Keratinocyte (primary cell): ENCODE measurements around the gene ATP1A2. TPM values are rescaled to one million over a fixed set of nuclear protein-coding genes. Genes with fewer than 3 reads are reported as not detected.

Experiments used
- DNase-seq: peaks from one replicate; pipeline ENCODE4 v3.0.0-alpha.2; 2011; ENCODE audit warnings: low read depth, missing footprints, low spot score
- FAIRE-seq: peaks from 2 replicates; lab custom pipeline; 2011; peaks lifted over from hg19 to GRCh38; lab: Jason Lieb, UNC
- H2AFZ ChIP-seq: 2 replicates; pipeline ENCODE4 v1.6.0; 2012; ENCODE audit warnings: low read length, control low read depth, inconsistent platforms; ENCODE audit not compliant: control insufficient read depth
- H3K27ac ChIP-seq: 2 replicates; pipeline ENCODE4 v1.5.1; 2011; ENCODE audit warnings: low read length; ENCODE audit not compliant: control insufficient read depth, insufficient read depth
- H3K27me3 ChIP-seq: 3 replicates; pipeline ENCODE4 v1.6.0; 2011; ENCODE audit warnings: low read length; ENCODE audit not compliant: control insufficient read depth, insufficient read depth; ENCODE audit errors: extremely low read depth
- H3K36me3 ChIP-seq, 2 experiments: 2 replicates in 1 of 2; 3 replicates in 1 of 2; pipeline ENCODE4 v1.5.1; 2011; ENCODE audit warnings: low read length in 2 of 2, mild to moderate bottlenecking in 1 of 2; ENCODE audit not compliant: control insufficient read depth in 2 of 2, insufficient read depth in 2 of 2; ENCODE audit errors: extremely low read depth in 1 of 2
- H3K4me1 ChIP-seq: 3 replicates; pipeline ENCODE4 v1.5.1; 2011; ENCODE audit warnings: low read length; ENCODE audit not compliant: control insufficient read depth, insufficient read depth; ENCODE audit errors: extremely low read depth
- H3K4me2 ChIP-seq: 3 replicates; pipeline ENCODE4 v1.6.0; 2011; ENCODE audit warnings: low read depth, low read length; ENCODE audit not compliant: control insufficient read depth, insufficient read depth; ENCODE audit errors: extremely low read depth
- H3K4me3 ChIP-seq, 3 experiments: fragments of 200-600 bp in 1 of 3; sonication (generic) in 1 of 3; 2 replicates in 2 of 3; 3 replicates in 1 of 3; pipeline ENCODE4 v1.5.1; 2011 to 2016; ENCODE audit warnings: low read length in 3 of 3, mild to moderate bottlenecking in 3 of 3, control low read depth in 2 of 3, inconsistent platforms in 1 of 3, low read depth in 1 of 3, mixed read lengths in 1 of 3, mixed run types in 1 of 3, moderate library complexity in 1 of 3; ENCODE audit not compliant: control insufficient read depth in 2 of 3, insufficient read depth in 2 of 3; ENCODE audit errors: extremely low read depth in 1 of 3
- H3K79me2 ChIP-seq: 2 replicates; pipeline ENCODE4 v1.6.0; 2012; ENCODE audit warnings: low read length; ENCODE audit not compliant: control insufficient read depth, insufficient read depth
- H3K9ac ChIP-seq: 3 replicates; pipeline ENCODE4 v1.6.0; 2011; ENCODE audit warnings: low read length; ENCODE audit not compliant: control insufficient read depth, insufficient read depth; ENCODE audit errors: extremely low read depth
- H3K9me1 ChIP-seq: 3 replicates; pipeline ENCODE4 v1.6.0; 2011; ENCODE audit warnings: low read length; ENCODE audit not compliant: control insufficient read depth, insufficient read depth; ENCODE audit errors: extremely low read depth
- H3K9me3 ChIP-seq: 2 replicates; pipeline ENCODE4 v1.5.1; 2012; ENCODE audit warnings: low read depth, low read length; ENCODE audit not compliant: control insufficient read depth
- H4K20me1 ChIP-seq: 3 replicates; pipeline ENCODE4 v1.6.0; 2011; ENCODE audit warnings: low read length; ENCODE audit not compliant: control insufficient read depth, insufficient read depth; ENCODE audit errors: extremely low read depth
- EZH2 ChIP-seq: IDR thresholded peaks from one replicate; pipeline ENCODE4 v1.6.1; 2012; ENCODE audit warnings: inconsistent platforms, mild to moderate bottlenecking, low read length, moderate library complexity
- dilution Hi-C: fragments of 300-500 bp; cut with MboI; formaldehyde crosslinking; loops from one replicate; pipeline ENCODE4 v1.7.0; 2020; ENCODE audit warnings: low sequenced_read_pairs; ENCODE audit not compliant: extremely low pct_ligation_motif_present
- polyA plus RNA-seq, 5 experiments: library from polyadenylated mRNA; depleted of rRNA in 3 of 5; stranded (reverse) in 3 of 5; stranded (forward) in 1 of 5; unstranded in 1 of 5; fragments of >200 nt; gene quantifications; 1 replicate in 1 of 5; 2 replicates in 3 of 5; 3 replicates in 1 of 5; pipeline versions ENCODE4 v1.2.1 to v1.2.3, GENCODE V29; 2011 to 2012; ENCODE audit warnings: missing spikeins in 2 of 5, low read depth in 1 of 5, low replicate concordance in 1 of 5
- TF ChIP-seq, protein P1 (sequence below), 3 experiments: IDR thresholded peaks in 1 of 3; conservative IDR thresholded peaks in 1 of 3; optimal IDR thresholded peaks in 1 of 3; 2 replicates in 2 of 3; 3 replicates in 1 of 3; pipeline versions ENCODE3 to v1.5.1; 2011; ENCODE audit warnings: low read length in 3 of 3, mild to moderate bottlenecking in 3 of 3, moderate library complexity in 2 of 3, control low read depth in 1 of 3, inconsistent platforms in 1 of 3; ENCODE audit not compliant: insufficient read depth in 2 of 3; ENCODE audit errors: extremely low read depth in 1 of 3

Gene ATP1A2
- polyA plus RNA-seq, 1 donor (not counting 4 experiments of a cell fraction or from before 2014, with no cell fraction given), result not detected

DNA sequence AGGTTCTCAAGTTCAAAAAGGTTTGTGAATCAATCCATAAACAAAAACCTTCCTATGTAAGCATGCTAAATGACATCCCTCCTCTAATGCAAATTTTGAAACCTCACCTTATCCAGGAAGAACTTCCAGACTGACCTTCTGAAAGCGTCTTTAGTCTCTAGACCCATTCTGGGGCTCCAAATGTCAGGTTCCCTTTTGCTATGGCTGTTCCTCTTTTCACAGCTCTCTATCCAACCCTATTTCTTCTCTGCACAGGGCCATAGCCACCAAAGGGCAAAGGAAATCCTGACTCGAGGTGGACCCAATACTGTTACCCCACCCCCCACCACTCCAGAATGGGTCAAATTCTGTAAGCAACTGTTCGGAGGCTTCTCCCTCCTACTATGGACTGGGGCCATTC lies 39.2 kb downstream of the ATP1A2 start:
- no peak for FAIRE-seq
- dilution Hi-C loops, result no loop called here
- H4K20me1 ChIP-seq, result no peaks in the 10 kb centered on the region

DNA sequence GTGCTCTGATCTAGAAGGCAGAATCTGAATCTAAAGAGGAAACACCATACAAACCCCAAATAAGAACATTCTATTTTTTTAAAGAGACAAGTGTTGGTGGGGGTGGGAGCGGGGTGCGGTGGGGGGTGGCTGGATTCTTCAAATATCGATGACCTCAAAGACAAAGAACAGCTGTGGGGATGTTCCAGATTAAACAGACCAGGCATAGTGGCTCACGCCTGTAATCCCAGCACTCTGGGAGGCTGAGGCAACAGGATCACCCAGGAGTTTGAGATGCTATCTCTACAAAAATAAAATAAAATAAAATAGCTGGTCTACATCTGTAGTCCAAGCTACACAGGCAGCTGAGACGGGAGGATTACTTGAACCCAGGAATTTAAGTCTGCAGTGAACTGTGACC lies 40.8 kb downstream of the ATP1A2 start:
- no peak overlapping the region for H2AFZ ChIP-seq
- H3K9me3 ChIP-seq, result no peaks in the 10 kb centered on the region
- H3K9ac ChIP-seq, result no peak overlapping the region
- peaks cover 4% of the 10 kb centered on the region for H3K27me3 ChIP-seq
- H4K20me1 ChIP-seq, result no peaks in the 10 kb centered on the region
- H3K79me2 ChIP-seq, result no peaks in the 10 kb centered on the region
- no peaks in the 10 kb centered on the region for H3K9me1 ChIP-seq
- no peak overlapping the region for H3K4me3 ChIP-seq
- DNase-seq, result no peak
- dilution Hi-C loops, result no loop called here
- FAIRE-seq, result no peak
- H3K4me1 ChIP-seq, result no peaks in the 10 kb centered on the region
- no peak overlapping the region for H3K27ac ChIP-seq
- no peaks in the 10 kb centered on the region for H3K36me3 ChIP-seq
- no peak overlapping the region for H3K4me2 ChIP-seq
- TF ChIP-seq, protein P1, sequence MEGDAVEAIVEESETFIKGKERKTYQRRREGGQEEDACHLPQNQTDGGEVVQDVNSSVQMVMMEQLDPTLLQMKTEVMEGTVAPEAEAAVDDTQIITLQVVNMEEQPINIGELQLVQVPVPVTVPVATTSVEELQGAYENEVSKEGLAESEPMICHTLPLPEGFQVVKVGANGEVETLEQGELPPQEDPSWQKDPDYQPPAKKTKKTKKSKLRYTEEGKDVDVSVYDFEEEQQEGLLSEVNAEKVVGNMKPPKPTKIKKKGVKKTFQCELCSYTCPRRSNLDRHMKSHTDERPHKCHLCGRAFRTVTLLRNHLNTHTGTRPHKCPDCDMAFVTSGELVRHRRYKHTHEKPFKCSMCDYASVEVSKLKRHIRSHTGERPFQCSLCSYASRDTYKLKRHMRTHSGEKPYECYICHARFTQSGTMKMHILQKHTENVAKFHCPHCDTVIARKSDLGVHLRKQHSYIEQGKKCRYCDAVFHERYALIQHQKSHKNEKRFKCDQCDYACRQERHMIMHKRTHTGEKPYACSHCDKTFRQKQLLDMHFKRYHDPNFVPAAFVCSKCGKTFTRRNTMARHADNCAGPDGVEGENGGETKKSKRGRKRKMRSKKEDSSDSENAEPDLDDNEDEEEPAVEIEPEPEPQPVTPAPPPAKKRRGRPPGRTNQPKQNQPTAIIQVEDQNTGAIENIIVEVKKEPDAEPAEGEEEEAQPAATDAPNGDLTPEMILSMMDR (optimal IDR thresholded peaks at IDR 0.05 in 1 of 3, IDR thresholded peaks at IDR 0.05 in 1 of 3, conservative IDR thresholded peaks at IDR 0.05 in 1 of 3; ENCODE audit: extremely low read depth in 1 of 3, insufficient read depth in 2 of 3, low read length in 3 of 3), result no peak
- TF ChIP-seq EZH2, result no peak

More for the DNA sequence above, 39.2 kb downstream of the ATP1A2 start:
- Histone ChIP-seq H3K79me2 (no peaks in the 10 kb centered on the region), H3K9me1 (no peaks in the 10 kb centered on the region), H2AFZ (no peak overlapping the region), H3K27me3 (peaks cover 4% of the 10 kb centered on the region), H3K4me2 (no peak overlapping the region), H3K4me1 (no peaks in the 10 kb centered on the region), H3K4me3 (no peak overlapping the region), H3K27ac (no peak overlapping the region), H3K36me3 (no peaks in the 10 kb centered on the region), H3K9me3 (no peaks in the 10 kb centered on the region), H3K9ac (no peak overlapping the region)
- TF ChIP-seq, protein P1 (optimal IDR thresholded peaks at IDR 0.05 in 1 of 3, IDR thresholded peaks at IDR 0.05 in 1 of 3, conservative IDR thresholded peaks at IDR 0.05 in 1 of 3; ENCODE audit: extremely low read depth in 1 of 3, insufficient read depth in 2 of 3, low read length in 3 of 3), result no peak
- no peak for TF ChIP-seq EZH2
- no peak for DNase-seq
